Esophagus squamous epithelium (tissue), 4 donors: Measurements from ENCODE around the gene POU6F2.

Experiments used
- CTCF ChIP-seq, 6 experiments: fragments of 450-650 bp in 4 of 6; fragments of 200-600 bp in 2 of 6; sonication (generic) in 2 of 6; IDR thresholded peaks; one replicate each; pipeline ENCODE4 v1.5.1; 2016 to 2019; ENCODE audit warnings: antibody characterized with exemption in 6 of 6, mild to moderate bottlenecking in 4 of 6, moderate library complexity in 4 of 6
- POLR2A ChIP-seq, 4 donors: fragments of 450-650 bp; IDR thresholded peaks; one replicate each; pipeline ENCODE4 v1.6.1; 2017; ENCODE audit warnings: antibody characterized with exemption in 4 of 4, mild to moderate bottlenecking in 4 of 4, moderate library complexity in 3 of 4

GRCh38 chr7:39145283-39145682 lies 167.6 kb downstream of the POU6F2 start:
- no peak for TF ChIP-seq CTCF (IDR thresholded peaks at IDR 0.05)
- TF ChIP-seq POLR2A (IDR thresholded peaks at IDR 0.05): no peak
